OCI-LY1 (cell line): ENCODE data around the gene SLC39A11.

ENCODE experiments used
- H2AFZ ChIP-seq: fragments of 200-600 bp; sonication (generic), shearing (Covaris generic); 2 replicates; pipeline ENCODE4 v1.6.0; 2014; ENCODE audit warnings: antibody characterized with exemption, mild to moderate bottlenecking, low read length
- H3F3A ChIP-seq: fragments of 200-600 bp; sonication (generic), shearing (Covaris generic); 2 replicates; pipeline ENCODE4 v1.6.0; 2014; ENCODE audit warnings: mild to moderate bottlenecking, antibody characterized with exemption, low read length, moderate library complexity; ENCODE audit not compliant: insufficient read depth
- H3K27ac ChIP-seq: fragments of 200-600 bp; sonication (generic); 2 replicates; pipeline ENCODE4 v1.5.1; 2014; ENCODE audit warnings: low read length, mixed run types, mild to moderate bottlenecking, low read depth; ENCODE audit not compliant: poor library complexity, severe bottlenecking
- H3K27me3 ChIP-seq: fragments of 200-600 bp; sonication (generic); 2 replicates; pipeline ENCODE4 v1.6.0; 2014; ENCODE audit warnings: antibody characterized with exemption, mild to moderate bottlenecking, low read length, moderate library complexity; ENCODE audit not compliant: insufficient read depth
- H3K36me3 ChIP-seq: fragments of 200-600 bp; sonication (generic); 2 replicates; pipeline ENCODE4 v1.6.1; 2014; ENCODE audit warnings: mild to moderate bottlenecking, antibody characterized with exemption, low read length, moderate library complexity, mixed read lengths; ENCODE audit not compliant: insufficient read depth
- H3K4me1 ChIP-seq: fragments of 200-600 bp; sonication (generic); 2 replicates; pipeline ENCODE4 v1.5.1; 2014; ENCODE audit warnings: mild to moderate bottlenecking, low read length, moderate library complexity; ENCODE audit not compliant: insufficient read depth, severe bottlenecking
- H3K4me2 ChIP-seq: fragments of 200-600 bp; sonication (generic), shearing (Covaris generic); 2 replicates; pipeline ENCODE4 v1.6.1; 2014; ENCODE audit warnings: low read length
- H3K4me3 ChIP-seq: fragments of 200-600 bp; sonication (generic); 2 replicates; pipeline ENCODE4 v1.5.1; 2014; ENCODE audit warnings: low read length, low read depth, mild to moderate bottlenecking, mixed read lengths; ENCODE audit not compliant: poor library complexity, severe bottlenecking
- H3K79me2 ChIP-seq: fragments of 200-600 bp; shearing (Covaris generic); 2 replicates; pipeline ENCODE4 v1.6.1; 2016; ENCODE audit warnings: mixed run types, low read length, mixed read lengths; ENCODE audit not compliant: insufficient read depth
- H3K9ac ChIP-seq: fragments of 200-600 bp; sonication (generic), shearing (Covaris generic); 2 replicates; pipeline ENCODE4 v1.6.1; 2014; ENCODE audit warnings: mild to moderate bottlenecking, low read length, mixed read lengths
- H3K9me2 ChIP-seq: fragments of 200-600 bp; sonication (generic), shearing (Covaris generic); 2 replicates; pipeline ENCODE4 v1.6.1; 2014; ENCODE audit warnings: low read depth, mild to moderate bottlenecking, low read length, mixed read lengths
- H3K9me3 ChIP-seq: fragments of 200-600 bp; shearing (Covaris generic); 2 replicates; pipeline ENCODE4 v1.6.1; 2014; ENCODE audit warnings: low read length, mixed read lengths
- H4K20me1 ChIP-seq: fragments of 200-600 bp; sonication (generic), shearing (Covaris generic); 2 replicates; pipeline ENCODE4 v1.6.0; 2016; ENCODE audit warnings: mild to moderate bottlenecking, low read length; ENCODE audit not compliant: insufficient read depth
- EZH2 ChIP-seq: fragments of 200-600 bp; sonication (generic), shearing (Covaris generic); IDR thresholded peaks from 2 replicates; pipeline ENCODE4 v1.8.0; 2017; ENCODE audit warnings: borderline replicate concordance, mixed run types, mild to moderate bottlenecking, antibody characterized with exemption, low read length, moderate library complexity, mixed read lengths
- TF ChIP-seq, protein P1 (sequence below): fragments of 200-600 bp; sonication (generic), shearing (Covaris generic); IDR thresholded peaks from 2 replicates; pipeline ENCODE4 v1.5.1; 2017; ENCODE audit warnings: mild to moderate bottlenecking, antibody characterized with exemption, low read length, moderate library complexity, mixed read lengths

The SLC39A11 gene

DNA sequence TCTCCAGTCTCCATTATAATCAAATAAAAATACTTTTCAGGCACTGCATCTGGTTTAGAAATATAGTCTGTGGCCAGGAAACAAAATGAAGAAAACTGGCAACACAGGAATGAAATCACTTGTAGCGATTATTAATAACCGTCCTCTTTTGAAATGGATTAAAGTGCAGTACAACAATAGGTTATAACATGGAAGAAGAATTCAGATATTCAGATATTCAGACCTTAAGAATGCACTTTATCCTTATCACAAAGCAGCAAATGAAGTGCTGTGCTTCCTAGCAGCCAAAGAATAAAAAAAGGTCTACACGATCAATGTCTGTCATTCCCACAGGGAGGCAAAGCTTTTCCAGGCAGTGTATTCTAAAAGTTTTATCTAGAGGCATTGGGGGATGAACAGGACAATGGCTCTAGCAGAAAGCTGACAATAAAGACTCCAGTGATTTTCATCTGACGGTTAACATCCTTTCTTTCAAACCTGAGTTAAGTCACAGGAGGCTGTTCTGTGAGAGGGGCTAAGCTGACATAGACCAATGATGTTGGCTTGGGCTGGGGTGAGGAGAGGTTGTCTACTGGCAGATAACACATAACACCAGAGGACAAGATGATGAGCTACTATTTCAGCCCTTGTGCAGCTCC, 259.2 kb downstream of the SLC39A11 start:
- Histone ChIP-seq H3K27me3 (no peaks in the 10 kb centered on the region), H3K9me2 (no peaks in the 10 kb centered on the region), H3K9ac (no peak overlapping the region), H3F3A (no peaks in the 10 kb centered on the region), H3K4me3 (no peak overlapping the region), H3K36me3 (no peaks in the 10 kb centered on the region), H3K4me2 (no peak overlapping the region), H3K79me2 (no peaks in the 10 kb centered on the region), H4K20me1 (no peaks in the 10 kb centered on the region), H3K9me3 (no peaks in the 10 kb centered on the region), H3K27ac (no peak overlapping the region), H2AFZ (no peak overlapping the region), H3K4me1 (peaks cover 4% of the 10 kb centered on the region)
- TF ChIP-seq EZH2 = no peak
- TF ChIP-seq, protein P1, sequence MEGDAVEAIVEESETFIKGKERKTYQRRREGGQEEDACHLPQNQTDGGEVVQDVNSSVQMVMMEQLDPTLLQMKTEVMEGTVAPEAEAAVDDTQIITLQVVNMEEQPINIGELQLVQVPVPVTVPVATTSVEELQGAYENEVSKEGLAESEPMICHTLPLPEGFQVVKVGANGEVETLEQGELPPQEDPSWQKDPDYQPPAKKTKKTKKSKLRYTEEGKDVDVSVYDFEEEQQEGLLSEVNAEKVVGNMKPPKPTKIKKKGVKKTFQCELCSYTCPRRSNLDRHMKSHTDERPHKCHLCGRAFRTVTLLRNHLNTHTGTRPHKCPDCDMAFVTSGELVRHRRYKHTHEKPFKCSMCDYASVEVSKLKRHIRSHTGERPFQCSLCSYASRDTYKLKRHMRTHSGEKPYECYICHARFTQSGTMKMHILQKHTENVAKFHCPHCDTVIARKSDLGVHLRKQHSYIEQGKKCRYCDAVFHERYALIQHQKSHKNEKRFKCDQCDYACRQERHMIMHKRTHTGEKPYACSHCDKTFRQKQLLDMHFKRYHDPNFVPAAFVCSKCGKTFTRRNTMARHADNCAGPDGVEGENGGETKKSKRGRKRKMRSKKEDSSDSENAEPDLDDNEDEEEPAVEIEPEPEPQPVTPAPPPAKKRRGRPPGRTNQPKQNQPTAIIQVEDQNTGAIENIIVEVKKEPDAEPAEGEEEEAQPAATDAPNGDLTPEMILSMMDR = no peak

DNA sequence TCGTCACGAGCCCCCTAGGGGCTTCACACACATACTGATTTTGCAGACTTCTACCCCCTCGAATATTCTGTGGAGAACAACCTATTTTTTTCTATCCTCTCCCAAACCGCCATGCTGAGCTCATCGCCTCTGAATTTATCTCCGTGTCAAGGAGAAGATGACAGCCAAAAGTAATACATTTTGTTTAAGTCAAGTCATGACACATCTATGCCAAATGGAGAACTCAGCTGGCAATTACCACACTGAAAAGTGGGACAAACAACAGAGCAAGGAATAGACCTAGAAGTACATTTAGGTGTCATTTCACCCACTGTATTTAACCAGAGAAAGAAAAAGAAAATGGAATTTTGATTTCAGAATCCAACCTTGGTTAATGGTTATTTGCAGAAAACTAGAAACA, 260.2 kb downstream of the SLC39A11 start:
- Histone ChIP-seq H3K36me3 (no peaks in the 10 kb centered on the region), H3K4me3 (no peak overlapping the region), H3K9ac (no peak overlapping the region), H3K79me2 (no peaks in the 10 kb centered on the region), H3F3A (no peaks in the 10 kb centered on the region), H4K20me1 (no peaks in the 10 kb centered on the region), H3K4me1 (peaks cover 4% of the 10 kb centered on the region), H3K9me2 (no peaks in the 10 kb centered on the region), H3K27me3 (no peaks in the 10 kb centered on the region), H3K27ac (no peak overlapping the region), H3K9me3 (no peaks in the 10 kb centered on the region), H3K4me2 (no peak overlapping the region), H2AFZ (no peak overlapping the region)
- TF ChIP-seq EZH2 = no peak
- TF ChIP-seq, protein P1 = no peak

- peaks cover 15% of the 10 kb centered on the region for H3K9me3 ChIP-seq
- H3K9me2 ChIP-seq = no peaks in the 10 kb centered on the region
- no peaks in the 10 kb centered on the region for H3F3A ChIP-seq
- H3K4me2 ChIP-seq = no peak overlapping the region
- H4K20me1 ChIP-seq = no peaks in the 10 kb centered on the region
- no peak overlapping the region for H3K9ac ChIP-seq
- no peaks in the 10 kb centered on the region for H3K4me1 ChIP-seq
- H3K79me2 ChIP-seq = no peaks in the 10 kb centered on the region
- no peaks in the 10 kb centered on the region; the same call in 1 of the 2 replicates for H3K36me3 ChIP-seq
- H2AFZ ChIP-seq = no peak overlapping the region
- TF ChIP-seq EZH2 = no peak
- TF ChIP-seq, protein P1 = no peak
- H3K4me3 ChIP-seq = no peak overlapping the region
- no peaks in the 10 kb centered on the region for H3K27me3 ChIP-seq
- H3K27ac ChIP-seq = no peak overlapping the region
These were observed 262.6 kb downstream of the SLC39A11 start for GRCh38 chr17:72829883-72830282.
